Colon (tissue), 2 donors: ENCODE measurements around the gene ZFP69.
"Not testable (repeated sequence)": the region's sequence is repeated elsewhere in the genome, so short reads cannot be mapped to it uniquely, and the experiment has no call there.

Experiments used
- FAIRE-seq: peaks from 2 replicates; lab custom pipeline; 2012; peaks lifted over from hg19 to GRCh38; lab: Jason Lieb, UNC
- donor health status: control.
- donor health status: control.

The ZFP69 gene

DNA sequence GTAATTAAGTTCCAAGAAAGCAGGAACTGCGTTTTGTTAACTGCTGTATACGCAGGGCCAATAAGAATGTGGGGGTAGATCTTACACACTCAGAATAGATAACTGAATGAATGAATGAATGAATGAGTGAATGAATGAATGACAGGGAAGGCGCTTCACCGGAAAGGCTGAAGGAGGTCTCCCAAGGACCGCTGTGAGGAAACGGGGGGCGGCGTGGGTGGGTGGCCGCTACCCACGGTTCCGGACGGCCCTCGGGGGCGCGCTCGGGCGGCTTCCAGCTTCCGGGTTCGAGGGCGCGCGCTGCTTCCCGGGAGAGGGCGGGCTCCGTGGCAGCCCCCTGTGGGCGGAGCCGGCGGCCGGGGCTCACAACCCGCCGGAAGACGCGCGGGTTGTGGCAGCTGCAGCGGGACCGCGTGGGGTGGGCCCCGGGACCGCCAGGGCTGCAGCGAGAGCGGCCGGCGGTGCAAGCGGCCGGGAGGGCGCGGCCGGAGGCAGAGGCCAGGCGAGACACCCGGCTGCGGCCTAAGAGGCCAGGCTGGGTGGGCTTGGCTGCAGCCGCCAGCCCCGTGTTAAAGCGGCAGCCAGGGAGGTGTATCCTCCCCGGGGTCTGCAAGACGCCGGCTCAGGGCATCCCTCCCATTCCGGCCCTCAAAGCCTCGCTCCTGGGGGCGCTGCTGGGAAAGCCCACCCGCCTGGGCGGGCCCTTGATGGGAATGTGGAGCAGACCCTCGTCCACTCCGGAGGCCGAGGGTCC, at the start of gene ZFP69:
TSS of gene ZFP69 (plus strand) at position 367 of the 754 bp plus-strand sequence. CDS start 2,072 bp downstream, outside the sequence.
- FAIRE-seq, result no peak

DNA sequence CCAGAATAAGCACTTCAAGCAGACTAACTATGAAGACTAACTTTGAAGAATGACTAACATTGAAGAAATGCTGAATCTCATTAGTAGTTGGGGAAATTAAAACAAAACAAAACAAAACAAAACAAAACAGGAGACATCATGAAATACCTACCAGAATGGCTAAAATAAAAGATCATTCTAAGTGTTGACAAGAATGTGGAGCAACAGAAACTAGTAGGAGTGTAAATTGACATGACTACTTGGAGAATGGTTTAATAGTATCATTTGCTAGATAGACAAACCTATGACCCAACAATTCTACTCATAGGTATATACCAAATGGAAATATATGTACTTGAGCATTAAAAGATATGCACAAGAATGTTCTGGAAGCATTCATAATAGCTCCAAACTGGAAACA, 45.7 kb upstream of the ZFP69 start:
- FAIRE-seq, result no peak

- no peak for FAIRE-seq
Measured at GRCh38 chr1:40432644-40433390, 44.3 kb upstream of the ZFP69 start.

DNA sequence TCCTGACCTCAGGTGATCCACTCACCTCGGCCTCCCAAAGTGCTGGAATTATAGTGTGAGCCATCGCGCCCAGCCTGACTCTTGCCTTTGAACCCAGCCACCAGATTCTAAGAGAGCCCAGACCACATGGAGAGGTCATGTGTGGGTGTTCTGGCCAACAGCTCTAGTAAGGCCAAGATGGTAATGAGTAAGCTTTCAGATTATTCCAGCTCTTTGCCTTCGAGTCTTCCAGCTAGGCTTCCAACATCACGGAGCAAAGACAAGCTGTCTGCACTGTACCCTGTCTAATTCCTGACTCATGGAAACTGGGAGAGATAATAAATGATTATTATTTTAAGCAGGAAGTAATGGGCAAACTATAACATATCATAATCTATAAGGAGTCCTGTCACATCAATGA, 41.6 kb upstream of the ZFP69 start:
- no peak for FAIRE-seq

DNA sequence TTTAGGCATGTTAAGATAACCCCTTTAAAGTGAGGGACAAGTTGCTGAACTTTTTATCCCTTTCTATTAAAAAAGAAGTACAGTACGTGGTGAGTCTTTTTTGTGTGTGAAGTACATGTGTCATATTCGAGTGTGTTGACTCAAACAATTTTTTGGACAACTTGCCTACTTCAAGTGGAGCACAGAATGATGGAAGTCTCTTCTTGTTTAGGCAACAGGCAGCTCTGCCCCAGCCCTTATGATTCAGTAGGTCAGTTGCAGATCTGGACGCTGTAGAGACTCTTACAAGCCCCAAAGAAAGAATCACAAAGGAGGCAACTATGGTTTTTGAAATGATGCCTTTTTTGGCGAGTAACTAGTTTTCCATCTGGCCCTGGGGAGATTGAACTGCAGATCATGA, 41.2 kb upstream of the ZFP69 start:
- no peak for FAIRE-seq

DNA sequence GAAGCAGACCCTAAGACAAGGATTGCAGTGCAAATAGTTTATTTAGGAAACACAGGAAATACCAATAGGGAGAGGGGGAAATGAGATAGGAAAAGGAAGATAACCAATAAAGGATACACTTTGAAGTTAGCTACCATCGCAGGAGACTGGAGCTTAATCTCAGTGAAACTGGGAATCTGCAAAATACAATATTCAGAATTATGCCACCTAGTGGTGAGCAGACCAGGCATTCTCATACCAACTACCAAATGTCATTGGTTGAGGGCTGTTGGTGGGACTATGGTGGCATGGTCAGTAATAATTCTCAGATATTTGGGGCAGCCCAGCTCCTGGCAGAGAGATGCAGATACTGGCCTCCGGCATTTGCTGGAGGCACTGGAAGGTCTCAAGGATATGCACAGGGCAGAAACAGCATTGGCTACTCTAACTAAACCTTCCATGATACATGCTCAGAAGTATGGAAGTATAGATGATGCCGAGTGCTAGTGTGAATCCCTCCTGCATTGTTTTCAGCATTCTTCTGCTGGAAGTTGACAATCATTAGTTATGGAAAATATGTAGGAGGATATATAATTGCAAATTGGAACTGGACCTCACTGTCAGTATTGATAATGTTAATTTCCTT, 38.6 kb upstream of the ZFP69 start:
- no peak for FAIRE-seq

- no peak for FAIRE-seq
Measured at GRCh38 chr1:40439247-40439646, 37.8 kb upstream of the ZFP69 start.

DNA sequence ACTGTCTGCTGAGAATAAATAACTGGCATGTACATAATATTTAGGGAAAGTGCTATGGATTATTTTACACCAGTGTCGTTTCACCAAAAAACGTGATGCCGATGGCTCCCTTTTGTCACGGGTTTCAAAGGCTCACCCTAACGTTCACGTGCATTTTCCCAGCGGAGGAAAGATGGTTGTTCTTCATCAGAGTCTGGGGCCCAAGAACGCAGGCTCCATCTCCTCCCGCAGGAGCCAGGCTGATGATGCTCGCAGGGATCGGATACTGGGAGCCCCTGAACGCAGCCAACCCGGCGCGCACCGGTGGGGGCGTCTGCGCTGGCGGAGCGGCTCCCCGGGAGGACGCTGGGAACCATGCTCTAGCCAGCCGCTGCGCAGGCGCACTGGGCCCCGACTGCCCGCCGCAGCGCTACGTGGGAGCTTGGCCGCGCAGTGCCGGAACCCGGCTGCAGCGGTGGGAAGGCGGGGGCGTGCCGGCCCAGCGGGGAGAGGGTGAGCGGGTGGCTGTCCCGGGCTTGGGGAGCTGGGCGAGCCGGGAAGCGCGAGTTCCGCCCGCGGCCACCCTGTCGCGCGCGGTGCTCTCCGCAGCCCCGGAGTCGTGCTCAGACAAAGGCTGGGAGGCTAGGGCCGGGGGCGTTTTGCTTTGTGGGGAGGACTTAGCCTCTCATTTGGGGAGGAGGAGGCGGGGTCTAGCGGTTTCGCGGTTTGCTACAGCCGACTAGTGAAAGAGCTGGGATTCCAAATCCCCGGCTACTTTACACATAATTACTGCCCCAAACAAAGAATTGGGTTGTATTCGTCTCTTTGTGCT, 27.2 kb upstream of the ZFP69 start, which contains the start of gene ZFP69B:
TSS of gene ZFP69B (plus strand) at position 793 of the 811 bp plus-strand sequence. CDS start 486 bp downstream, outside the sequence.
- FAIRE-seq, result no peak

GRCh38 chr1:40450495-40451237, 26.4 kb upstream of the ZFP69 start:
- no peak for FAIRE-seq

DNA sequence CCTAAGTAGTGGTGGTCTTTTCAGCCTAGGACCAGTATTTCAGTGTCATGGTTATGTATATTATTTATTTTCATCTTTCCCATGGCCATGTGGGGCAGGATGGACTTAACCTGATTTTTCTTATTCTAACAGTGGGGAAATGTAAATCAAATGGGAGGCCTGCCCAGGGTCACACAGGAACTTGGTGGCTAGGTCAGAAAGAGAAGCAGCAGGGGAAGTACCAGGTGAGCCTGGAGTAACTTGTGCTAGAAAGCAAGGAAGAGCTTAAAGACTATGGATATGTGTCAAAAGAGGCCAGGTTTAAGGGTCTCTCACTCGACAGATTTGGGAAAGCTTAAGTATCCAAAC, 25.9 kb upstream of the ZFP69 start:
- FAIRE-seq, result no peak

GRCh38 chr1:40454873-40455272, 22.2 kb upstream of the ZFP69 start:
- FAIRE-seq, result no peak

GRCh38 chr1:40462956-40463590, 14.0 kb upstream of the ZFP69 start:
- FAIRE-seq, result no peak

- no peak for FAIRE-seq
Measured at GRCh38 chr1:40469327-40469726, 7.8 kb upstream of the ZFP69 start.

DNA sequence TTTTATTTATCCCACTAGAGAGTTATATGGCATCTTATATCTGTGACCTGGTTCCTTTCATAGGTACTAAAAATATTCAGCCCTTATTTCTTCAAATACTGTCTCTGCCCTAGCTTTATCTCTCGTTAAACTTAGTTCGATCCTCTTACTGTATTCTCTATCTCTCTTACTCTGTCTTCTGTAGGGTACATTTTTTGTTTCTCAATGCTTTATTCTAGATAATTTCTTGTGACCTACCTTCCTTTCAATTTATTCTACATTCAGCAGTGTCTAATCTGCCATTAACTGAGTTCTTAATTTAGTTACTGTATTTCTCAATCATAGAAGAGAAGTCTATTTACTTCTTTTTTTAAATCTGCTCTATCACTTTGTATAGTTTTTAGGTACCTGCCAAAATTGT, 1.8 kb upstream of the ZFP69 start:
- FAIRE-seq, result no peak

DNA sequence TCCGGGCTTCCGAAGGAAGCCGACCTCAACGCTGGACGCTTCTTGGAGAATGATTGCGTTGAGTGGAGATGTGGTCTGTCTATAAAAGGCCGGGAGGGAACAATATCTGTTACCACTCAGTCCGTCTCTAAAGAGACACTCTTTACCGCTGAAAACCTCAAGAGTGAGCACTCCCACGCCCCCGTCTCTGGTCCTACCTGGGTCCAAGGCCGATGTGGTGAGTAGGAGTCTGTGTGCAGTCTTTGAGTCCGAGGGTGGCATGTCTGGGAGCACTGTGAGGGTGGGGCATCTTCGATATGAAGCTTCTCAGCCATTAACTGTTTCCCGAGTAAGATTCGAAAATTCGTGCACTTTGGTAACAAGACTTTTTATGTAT, 576 bp downstream of the ZFP69 start:
- FAIRE-seq, result no peak

- FAIRE-seq, result no peak
Measured at GRCh38 chr1:40478276-40478675, 1.2 kb downstream of the ZFP69 start.

DNA sequence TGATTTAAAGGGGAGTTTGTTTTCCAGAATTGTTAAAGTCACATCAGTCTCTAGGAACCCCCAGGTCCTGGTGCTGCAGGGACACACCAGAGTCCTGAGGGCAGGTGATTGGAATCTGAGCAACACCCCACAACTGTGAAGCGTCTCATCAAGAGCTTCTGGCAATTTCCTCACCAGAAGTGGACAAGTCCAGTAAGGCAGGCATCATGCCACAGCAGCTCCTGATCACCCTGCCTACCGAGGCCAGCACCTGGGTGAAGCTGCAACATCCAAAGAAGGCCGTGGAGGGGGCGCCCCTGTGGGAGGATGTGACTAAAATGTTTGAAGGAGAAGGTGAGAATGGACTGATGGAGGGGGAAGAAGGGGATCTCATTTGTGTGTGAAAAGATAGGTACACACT, 2.1 kb downstream of the ZFP69 start:
- no peak for FAIRE-seq

- FAIRE-seq, result no peak
Measured at GRCh38 chr1:40495315-40495903, 18.3 kb downstream of the ZFP69 start.

DNA sequence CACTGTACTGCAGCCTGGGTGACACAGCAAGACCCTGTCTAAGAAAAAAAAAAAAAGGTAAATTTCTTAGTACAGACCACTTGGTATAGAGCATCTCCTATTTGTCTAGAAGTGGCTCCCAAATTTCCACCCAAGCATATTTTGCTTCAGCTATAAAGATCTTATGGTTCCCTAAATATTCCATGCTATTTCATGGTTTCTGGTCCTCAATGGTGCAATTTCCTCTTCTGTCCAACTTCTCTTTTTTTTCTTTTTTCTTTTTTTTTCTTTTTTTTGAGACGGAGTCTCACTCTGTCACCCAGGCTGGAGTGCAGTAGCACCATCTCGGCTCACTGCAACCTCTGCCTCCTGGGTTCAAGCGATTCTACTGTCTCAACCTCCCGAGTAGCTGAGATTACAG, 25.6 kb downstream of the ZFP69 start:
- FAIRE-seq, result not testable (repeated sequence)

DNA sequence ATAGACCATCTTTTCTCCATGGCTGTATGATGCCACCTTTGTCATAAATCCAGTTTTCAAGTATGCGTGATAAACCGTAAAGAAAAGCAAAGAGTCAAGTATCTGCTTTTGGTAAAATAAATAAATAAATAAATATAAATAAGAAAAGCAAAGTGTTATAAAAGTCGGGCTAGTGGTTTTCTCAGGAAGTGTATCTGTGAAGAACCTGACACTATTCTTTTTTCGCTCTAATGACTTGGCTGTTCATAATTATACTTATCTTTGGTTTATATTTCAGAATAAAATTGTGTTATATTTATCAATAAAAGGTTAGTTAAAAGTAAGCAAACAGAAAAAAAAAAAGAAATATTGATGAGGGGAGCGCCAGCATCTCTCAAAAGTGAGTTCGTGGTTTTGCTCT, 30.9 kb downstream of the ZFP69 start:
- FAIRE-seq, result no peak
